SU-DHL-6 (cell line): Measurements from ENCODE around the gene CLNK.

ENCODE experiments used
- CTCF ChIP-seq: fragments of 200-600 bp; sonication (generic); IDR thresholded peaks from one replicate; pipeline ENCODE4 v1.5.1; 2017; ENCODE audit warnings: antibody characterized with exemption, mild to moderate bottlenecking, low read length, moderate library complexity; ENCODE audit not compliant: insufficient read depth, poor library complexity, severe bottlenecking
- EZH2phosphoT487 ChIP-seq: fragments of 200-600 bp; sonication (generic), shearing (Covaris generic); conservative IDR thresholded peaks from 2 replicates; pipeline ENCODE4 v1.6.1; 2018; ENCODE audit warnings: mild to moderate bottlenecking, antibody characterized with exemption, low read length, moderate library complexity, mixed read lengths

DNA sequence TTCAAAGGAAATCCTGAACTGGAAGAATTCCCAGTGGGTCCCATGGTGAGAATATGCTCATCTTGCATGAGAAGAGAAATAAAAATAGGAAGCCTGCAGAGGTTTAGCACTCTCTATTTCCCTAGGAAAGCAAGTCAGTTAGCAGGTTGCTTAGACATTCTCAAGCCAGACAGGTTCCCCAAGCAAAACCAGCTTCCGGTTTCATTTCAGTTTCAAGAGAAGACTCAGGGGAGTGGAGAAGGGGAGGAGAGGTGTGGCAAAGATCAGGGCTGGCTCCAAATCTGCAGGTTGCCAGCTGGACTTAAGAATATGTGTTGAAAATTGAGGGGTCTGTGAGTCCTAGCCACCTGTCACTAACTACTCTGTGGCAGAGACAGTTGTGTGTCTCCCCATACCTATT is 107.5 kb downstream of the CLNK start:
- TF ChIP-seq CTCF (no peak), EZH2phosphoT487 (no peak)
